GM06990 (cell line): ENCODE measurements around the gene MYH7.

Source experiments
- DNase-seq: peaks from one replicate; pipeline ENCODE4 v3.0.0-alpha.2; 2011; ENCODE audit not compliant: insufficient read length; ENCODE audit errors: extremely low read depth
- H3K27me3 ChIP-seq: replicated peaks from 2 replicates; pipeline ENCODE4 v1.6.0; 2011; ENCODE audit warnings: low read length; ENCODE audit not compliant: control insufficient read depth, insufficient read depth
- H3K36me3 ChIP-seq: 2 replicates; pipeline ENCODE4 v1.5.1; 2011; ENCODE audit warnings: low read length; ENCODE audit not compliant: control insufficient read depth, insufficient read depth
- H3K4me3 ChIP-seq: replicated peaks from 2 replicates; pipeline ENCODE4 v1.5.1; 2011; ENCODE audit warnings: low read depth, mild to moderate bottlenecking, control low read depth, low read length
- TF ChIP-seq, protein P1 (sequence below): IDR thresholded peaks from 2 replicates; pipeline ENCODE4 v1.5.1; 2011; ENCODE audit warnings: low read length, control low read depth, mild to moderate bottlenecking, inconsistent platforms; ENCODE audit not compliant: insufficient read depth, poor library complexity, severe bottlenecking

MYH7 gene

GRCh38 chr14:23446291-23446851 lies 10.9 kb upstream of the MYH7 start:
- no peak for DNase-seq
- Histone ChIP-seq H3K36me3 (no peaks in the 10 kb centered on the region), H3K27me3 (no peaks in the 10 kb centered on the region), H3K4me3 (no peak overlapping the region)
- TF ChIP-seq, protein P1, sequence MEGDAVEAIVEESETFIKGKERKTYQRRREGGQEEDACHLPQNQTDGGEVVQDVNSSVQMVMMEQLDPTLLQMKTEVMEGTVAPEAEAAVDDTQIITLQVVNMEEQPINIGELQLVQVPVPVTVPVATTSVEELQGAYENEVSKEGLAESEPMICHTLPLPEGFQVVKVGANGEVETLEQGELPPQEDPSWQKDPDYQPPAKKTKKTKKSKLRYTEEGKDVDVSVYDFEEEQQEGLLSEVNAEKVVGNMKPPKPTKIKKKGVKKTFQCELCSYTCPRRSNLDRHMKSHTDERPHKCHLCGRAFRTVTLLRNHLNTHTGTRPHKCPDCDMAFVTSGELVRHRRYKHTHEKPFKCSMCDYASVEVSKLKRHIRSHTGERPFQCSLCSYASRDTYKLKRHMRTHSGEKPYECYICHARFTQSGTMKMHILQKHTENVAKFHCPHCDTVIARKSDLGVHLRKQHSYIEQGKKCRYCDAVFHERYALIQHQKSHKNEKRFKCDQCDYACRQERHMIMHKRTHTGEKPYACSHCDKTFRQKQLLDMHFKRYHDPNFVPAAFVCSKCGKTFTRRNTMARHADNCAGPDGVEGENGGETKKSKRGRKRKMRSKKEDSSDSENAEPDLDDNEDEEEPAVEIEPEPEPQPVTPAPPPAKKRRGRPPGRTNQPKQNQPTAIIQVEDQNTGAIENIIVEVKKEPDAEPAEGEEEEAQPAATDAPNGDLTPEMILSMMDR, result no peak

GRCh38 chr14:23445773-23446172 lies 10.3 kb upstream of the MYH7 start:
- no peak for DNase-seq
- TF ChIP-seq, protein P1, result no peak
- no peak overlapping the region for H3K4me3 ChIP-seq
- no peaks in the 10 kb centered on the region for H3K36me3 ChIP-seq
- H3K27me3 ChIP-seq, result no peaks in the 10 kb centered on the region

DNA sequence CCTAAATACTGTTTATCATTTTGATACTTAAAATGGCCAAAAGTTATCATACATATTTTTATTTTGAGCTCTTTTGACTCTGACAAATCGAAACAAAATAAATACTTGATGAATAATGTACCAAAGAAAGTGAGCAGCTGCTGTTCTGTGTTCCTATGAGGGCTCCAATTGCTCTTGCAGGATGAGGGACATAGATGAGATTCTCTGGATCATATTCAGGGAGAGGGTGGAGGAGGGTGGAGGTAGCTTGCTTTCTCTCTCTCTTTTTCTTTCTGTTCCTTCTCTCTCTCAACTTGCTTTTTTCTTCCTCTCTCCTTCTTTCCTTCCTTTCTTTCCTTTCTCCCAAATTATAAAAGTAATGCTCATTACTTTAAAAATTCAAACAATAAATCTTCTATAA lies 8.9 kb upstream of the MYH7 start:
- DNase-seq, result no peak
- TF ChIP-seq, protein P1, result no peak
- no peaks in the 10 kb centered on the region for H3K36me3 ChIP-seq
- H3K27me3 ChIP-seq, result no peaks in the 10 kb centered on the region
- H3K4me3 ChIP-seq, result no peak overlapping the region

GRCh38 chr14:23443881-23444280 lies 8.4 kb upstream of the MYH7 start:
- H3K27me3 ChIP-seq, result no peaks in the 10 kb centered on the region
- TF ChIP-seq, protein P1, result no peak
- DNase-seq, result no peak
- H3K36me3 ChIP-seq, result no peaks in the 10 kb centered on the region
- no peak overlapping the region for H3K4me3 ChIP-seq

- no peak for DNase-seq
- TF ChIP-seq, protein P1, result no peak
- Histone ChIP-seq H3K36me3 (no peaks in the 10 kb centered on the region), H3K4me3 (no peak overlapping the region), H3K27me3 (no peaks in the 10 kb centered on the region)
These were observed 8.0 kb upstream of the MYH7 start for GRCh38 chr14:23443411-23443812.
